ENCODE results near the gene ALK.

The ALK gene

GRCh38 chr2:29314816-29315571 lies 606.4 kb downstream of the ALK start:
- DNase-seq (ENCODE audit: low read depth) = no peak
- TF ChIP-seq, protein P1, sequence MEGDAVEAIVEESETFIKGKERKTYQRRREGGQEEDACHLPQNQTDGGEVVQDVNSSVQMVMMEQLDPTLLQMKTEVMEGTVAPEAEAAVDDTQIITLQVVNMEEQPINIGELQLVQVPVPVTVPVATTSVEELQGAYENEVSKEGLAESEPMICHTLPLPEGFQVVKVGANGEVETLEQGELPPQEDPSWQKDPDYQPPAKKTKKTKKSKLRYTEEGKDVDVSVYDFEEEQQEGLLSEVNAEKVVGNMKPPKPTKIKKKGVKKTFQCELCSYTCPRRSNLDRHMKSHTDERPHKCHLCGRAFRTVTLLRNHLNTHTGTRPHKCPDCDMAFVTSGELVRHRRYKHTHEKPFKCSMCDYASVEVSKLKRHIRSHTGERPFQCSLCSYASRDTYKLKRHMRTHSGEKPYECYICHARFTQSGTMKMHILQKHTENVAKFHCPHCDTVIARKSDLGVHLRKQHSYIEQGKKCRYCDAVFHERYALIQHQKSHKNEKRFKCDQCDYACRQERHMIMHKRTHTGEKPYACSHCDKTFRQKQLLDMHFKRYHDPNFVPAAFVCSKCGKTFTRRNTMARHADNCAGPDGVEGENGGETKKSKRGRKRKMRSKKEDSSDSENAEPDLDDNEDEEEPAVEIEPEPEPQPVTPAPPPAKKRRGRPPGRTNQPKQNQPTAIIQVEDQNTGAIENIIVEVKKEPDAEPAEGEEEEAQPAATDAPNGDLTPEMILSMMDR (conservative IDR thresholded peaks at IDR 0.05; ENCODE audit: control insufficient read depth, insufficient read depth, low read depth, low read length) = no peak
- no peak overlapping the region for H3K4me3 ChIP-seq (ENCODE audit: control insufficient read depth, low read depth, low read length)

DNA sequence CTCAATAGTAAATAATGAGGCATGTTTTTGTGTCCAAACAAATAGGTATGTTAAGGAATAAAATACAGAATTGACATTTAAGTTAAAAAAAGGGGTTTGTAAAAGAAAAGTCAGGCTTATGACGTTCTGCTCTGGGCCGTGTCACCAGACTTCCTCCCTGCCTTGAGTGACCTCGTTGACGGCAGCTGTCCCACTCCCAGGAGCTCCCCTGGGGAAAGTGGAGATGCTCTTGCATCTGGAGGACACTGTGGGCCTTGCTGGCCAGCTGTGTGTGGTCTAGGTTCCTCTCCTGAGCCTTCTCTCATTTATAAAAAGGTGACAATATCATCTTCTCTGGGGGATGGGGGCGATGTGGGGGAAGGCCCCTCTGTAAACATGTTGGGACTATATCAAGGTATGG lies 609.9 kb downstream of the ALK start:
- no peak overlapping the region for H3K4me3 ChIP-seq (ENCODE audit: control insufficient read depth, low read depth, low read length)
- TF ChIP-seq, protein P1 (conservative IDR thresholded peaks at IDR 0.05; ENCODE audit: control insufficient read depth, insufficient read depth, low read depth, low read length) = no peak
- no peak for DNase-seq (ENCODE audit: low read depth)

DNA sequence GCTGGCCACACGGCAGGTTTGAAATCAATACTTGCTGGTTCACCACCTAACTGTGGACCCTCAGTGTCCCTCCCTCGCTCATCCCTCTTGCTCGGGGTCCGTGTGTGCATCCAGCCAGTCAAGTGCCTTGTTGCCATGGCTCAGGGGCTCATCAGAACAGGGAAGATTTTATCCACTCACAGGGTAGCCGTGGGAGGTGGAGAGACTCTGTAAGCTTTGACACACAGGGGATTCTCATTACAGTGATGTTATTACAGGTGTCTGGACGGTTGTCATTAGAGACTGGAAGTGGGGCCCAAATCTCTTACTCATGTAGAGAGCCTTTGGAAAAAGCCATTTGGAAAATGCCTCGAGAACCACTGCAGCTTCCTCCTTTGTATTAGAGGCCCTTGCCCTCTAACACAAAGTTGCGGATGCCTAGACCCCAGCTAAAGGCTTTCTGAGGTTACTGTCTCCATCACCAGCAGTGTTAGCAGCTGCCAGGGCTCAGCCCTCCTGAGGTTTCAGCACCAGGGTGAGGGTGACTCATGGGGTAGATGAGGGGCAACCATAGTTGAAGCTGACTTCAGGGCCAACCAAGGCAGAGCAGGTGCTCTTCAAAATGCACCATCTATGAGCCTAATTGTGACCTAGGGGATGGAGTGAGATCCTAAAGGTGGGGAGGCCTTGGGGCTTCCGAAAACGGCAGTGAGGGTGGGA lies 610.6 kb downstream of the ALK start:
- no peak overlapping the region for H3K4me3 ChIP-seq (ENCODE audit: control insufficient read depth, low read depth, low read length)
- no peak for DNase-seq (ENCODE audit: low read depth)
- TF ChIP-seq, protein P1 (conservative IDR thresholded peaks at IDR 0.05; ENCODE audit: control insufficient read depth, insufficient read depth, low read depth, low read length) = no peak

DNA sequence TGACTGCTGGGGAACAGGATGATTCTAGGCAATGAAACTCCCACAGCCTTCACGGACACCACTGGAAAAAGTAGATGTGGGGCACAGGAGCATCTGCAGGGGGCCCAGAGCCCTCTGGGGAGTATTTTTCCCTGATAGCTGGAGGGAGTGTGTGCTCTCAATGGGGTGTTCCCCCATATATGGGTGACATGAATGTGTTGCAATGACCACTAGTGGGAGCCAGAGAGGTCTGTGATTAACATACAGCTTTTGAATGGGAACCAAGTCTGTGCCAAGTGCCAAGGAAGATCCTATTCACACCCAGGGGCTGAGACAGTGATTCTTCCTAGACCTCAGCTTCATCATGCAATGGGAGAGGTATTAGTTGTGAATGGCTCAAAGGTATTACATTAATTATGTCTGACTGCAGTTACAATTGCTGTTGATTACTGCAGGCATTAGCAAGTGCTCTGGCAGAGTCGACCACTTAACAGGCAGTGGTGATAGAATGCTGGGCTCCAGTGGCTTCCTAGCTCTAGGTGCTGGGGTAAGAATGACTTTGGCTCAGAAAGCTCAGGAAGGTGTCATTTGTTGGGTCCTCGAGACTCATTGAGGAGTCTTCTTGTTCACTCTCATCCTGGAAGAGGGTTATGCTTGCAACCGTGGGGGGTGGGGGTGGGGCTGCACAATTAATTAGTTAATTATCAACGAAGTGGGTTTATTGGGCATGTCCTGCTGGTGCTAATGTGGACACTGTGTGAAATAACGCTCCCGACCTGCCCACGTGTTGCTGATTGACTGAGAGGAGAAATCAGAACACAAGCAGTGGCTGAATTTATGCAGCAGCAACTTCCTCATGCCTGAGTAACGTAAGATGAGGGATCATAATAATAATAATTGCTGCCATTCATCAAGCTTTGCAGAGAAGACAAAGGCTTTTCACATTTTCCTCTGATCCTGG lies 612.0 kb downstream of the ALK start:
- peak; percentile 73 for DNase-seq (ENCODE audit: low read depth)
- H3K4me3 ChIP-seq (ENCODE audit: control insufficient read depth, low read depth, low read length) = no peak overlapping the region
- TF ChIP-seq, protein P1 (conservative IDR thresholded peaks at IDR 0.05; ENCODE audit: control insufficient read depth, insufficient read depth, low read depth, low read length) = peak; percentile 91

DNA sequence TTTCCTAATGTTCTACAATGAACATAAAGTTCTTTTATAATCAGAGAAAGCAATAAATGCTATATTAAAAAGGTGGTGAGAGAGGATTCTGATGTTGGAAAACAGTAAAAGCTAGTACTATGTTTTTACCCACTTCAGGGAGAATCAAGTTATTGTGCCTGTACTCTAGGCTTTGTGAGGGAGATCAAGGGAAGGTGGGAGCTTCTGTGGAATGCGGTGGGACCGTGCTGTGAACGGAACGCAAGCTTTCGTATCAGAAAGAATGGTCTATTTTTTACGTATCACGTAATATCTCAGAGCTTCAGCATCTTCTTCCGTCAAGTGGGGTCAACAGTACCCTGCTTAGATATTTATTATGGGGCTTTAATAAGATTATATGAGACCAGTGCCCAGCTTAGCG lies 613.0 kb downstream of the ALK start:
- no peak for DNase-seq (ENCODE audit: low read depth)

GRCh38 chr2:29307519-29307918 lies 613.9 kb downstream of the ALK start:
- TF ChIP-seq, protein P1 (conservative IDR thresholded peaks at IDR 0.05; ENCODE audit: control insufficient read depth, insufficient read depth, low read depth, low read length) = no peak
- no peak overlapping the region for H3K4me3 ChIP-seq (ENCODE audit: control insufficient read depth, low read depth, low read length)
- no peak for DNase-seq (ENCODE audit: low read depth)

More for the DNA sequence above, 613.0 kb downstream of the ALK start:
- TF ChIP-seq, protein P1 (conservative IDR thresholded peaks at IDR 0.05; ENCODE audit: control insufficient read depth, insufficient read depth, low read depth, low read length) = no peak
- no peak overlapping the region for H3K4me3 ChIP-seq (ENCODE audit: control insufficient read depth, low read depth, low read length)
